Stimulated activated effector memory CD8-positive, alpha-beta T cell treated with anti-CD3 and anti-CD28 coated beads, Interleukin-12 subunit alpha, Interleukin-12 subunit beta, amount 100 ng/mL, for 72 hours (primary cell): Measurements from ENCODE around the gene PHLPP1.
A peak's percentile ranks its signal among the peaks of the same experiment; 100 is the strongest.

ENCODE experiments used
- ATAC-seq: fragments of 150-1000 bp; cut with Tn5 transposase; 2 replicates; pipeline ENCODE4 v1.10.0; 2021
- DNase-seq, 2 donors: peaks; one replicate each; pipeline ENCODE4 v3.0.0; 2021 to 2022; ENCODE audit warnings: low spot score in 2 of 2
- H3K27ac Mint-ChIP-seq: one replicate; pipeline ENCODE4 v1.8.0; 2022; ENCODE audit warnings: mild to moderate bottlenecking, mixed read lengths
- H3K36me3 Mint-ChIP-seq: one replicate; pipeline ENCODE4 v1.8.0; 2022; ENCODE audit warnings: mild to moderate bottlenecking, mixed read lengths
- H3K4me1 Mint-ChIP-seq: one replicate; pipeline ENCODE4 v1.8.0; 2022; ENCODE audit warnings: mixed read lengths
- H3K4me3 Mint-ChIP-seq: one replicate; pipeline ENCODE4 v1.8.0; 2022; ENCODE audit warnings: mild to moderate bottlenecking, mixed read lengths
- H3K9me3 Mint-ChIP-seq: one replicate; pipeline ENCODE4 v1.8.0; 2022; ENCODE audit warnings: mixed read lengths

PHLPP1 gene

DNA sequence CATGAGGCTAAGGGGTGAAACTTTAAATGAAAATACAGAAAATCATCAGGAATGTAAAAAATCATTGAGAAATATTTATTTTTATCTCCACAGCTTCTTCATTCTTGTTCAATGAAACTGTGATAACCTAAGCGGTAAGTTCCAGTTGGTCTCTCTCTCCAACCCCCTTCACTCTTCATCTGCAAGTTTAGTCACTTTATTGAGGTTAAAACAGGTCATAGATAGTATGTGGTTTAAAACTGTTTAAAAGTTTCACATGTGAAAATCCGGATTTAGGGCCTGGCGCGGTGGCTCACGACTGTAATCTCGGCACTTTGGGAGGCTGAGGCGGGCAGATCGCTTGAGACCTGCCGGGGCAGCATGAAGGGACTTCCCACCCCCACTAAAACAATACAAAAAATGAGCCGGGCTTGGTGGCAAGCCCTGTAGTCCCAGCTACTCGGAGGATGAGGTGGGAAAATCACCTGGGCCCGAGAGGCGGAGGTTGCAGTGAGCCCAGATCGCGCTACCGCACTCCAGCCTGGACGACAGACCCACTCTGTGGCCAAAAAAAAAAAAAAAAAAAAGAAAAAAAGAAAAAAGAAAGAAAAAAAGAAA lies 1.6 kb upstream of the PHLPP1 start:
- Mint-ChIP-seq H3K4me3 (peak overlapping the region; percentile 74), H3K9me3 (no peaks in the 10 kb centered on the region), H3K36me3 (no peaks in the 10 kb centered on the region), H3K27ac (no peak overlapping the region), H3K4me1 (peaks cover 17% of the 10 kb centered on the region)
- DNase-seq: no peak
- ATAC-seq: no peak

DNA sequence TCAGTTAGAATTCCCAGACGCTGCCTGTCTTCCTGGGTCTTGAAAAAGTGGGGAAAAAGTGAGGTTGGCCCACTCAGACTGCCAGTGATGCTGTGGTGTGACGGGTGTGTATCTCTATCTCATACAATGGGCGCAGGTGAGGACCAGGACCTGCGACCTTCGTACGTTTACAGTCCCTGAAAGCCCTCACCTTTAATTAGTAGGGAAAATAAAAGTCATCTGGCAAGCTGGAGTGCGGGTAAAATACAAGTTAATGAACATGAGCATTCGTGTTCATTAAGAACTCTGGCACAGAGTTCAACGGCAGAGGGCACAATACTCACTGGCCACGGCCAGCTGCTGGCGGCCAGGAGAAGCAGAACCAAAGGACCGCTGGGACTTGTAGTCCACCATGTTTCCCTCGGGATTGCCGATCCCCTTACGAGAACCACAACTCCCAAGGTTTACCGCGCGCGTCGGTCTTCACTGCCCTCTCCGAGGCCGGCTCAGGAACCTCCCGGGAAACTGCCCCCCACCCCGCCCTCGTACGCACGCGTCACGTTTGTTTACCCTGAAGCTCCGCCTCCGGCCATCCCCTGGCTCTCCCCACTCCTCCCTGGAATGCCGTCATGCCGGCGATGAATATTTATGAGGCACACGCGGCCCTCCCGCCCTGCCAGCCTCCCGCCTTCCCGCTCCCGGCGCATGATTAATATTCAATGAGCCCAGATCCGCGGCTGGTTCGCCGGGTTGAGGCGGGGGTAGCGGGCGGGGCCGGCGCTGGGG lies 488 bp upstream of the PHLPP1 start:
- Mint-ChIP-seq H3K9me3 (no peaks in the 10 kb centered on the region), H3K36me3 (no peaks in the 10 kb centered on the region), H3K4me1 (peaks cover 27% of the 10 kb centered on the region), H3K4me3 (peak overlapping the region; percentile 74), H3K27ac (peak overlapping the region; percentile 88)
- DNase-seq: peak; percentile 74 to 96
- ATAC-seq: peak; percentile 81

DNA sequence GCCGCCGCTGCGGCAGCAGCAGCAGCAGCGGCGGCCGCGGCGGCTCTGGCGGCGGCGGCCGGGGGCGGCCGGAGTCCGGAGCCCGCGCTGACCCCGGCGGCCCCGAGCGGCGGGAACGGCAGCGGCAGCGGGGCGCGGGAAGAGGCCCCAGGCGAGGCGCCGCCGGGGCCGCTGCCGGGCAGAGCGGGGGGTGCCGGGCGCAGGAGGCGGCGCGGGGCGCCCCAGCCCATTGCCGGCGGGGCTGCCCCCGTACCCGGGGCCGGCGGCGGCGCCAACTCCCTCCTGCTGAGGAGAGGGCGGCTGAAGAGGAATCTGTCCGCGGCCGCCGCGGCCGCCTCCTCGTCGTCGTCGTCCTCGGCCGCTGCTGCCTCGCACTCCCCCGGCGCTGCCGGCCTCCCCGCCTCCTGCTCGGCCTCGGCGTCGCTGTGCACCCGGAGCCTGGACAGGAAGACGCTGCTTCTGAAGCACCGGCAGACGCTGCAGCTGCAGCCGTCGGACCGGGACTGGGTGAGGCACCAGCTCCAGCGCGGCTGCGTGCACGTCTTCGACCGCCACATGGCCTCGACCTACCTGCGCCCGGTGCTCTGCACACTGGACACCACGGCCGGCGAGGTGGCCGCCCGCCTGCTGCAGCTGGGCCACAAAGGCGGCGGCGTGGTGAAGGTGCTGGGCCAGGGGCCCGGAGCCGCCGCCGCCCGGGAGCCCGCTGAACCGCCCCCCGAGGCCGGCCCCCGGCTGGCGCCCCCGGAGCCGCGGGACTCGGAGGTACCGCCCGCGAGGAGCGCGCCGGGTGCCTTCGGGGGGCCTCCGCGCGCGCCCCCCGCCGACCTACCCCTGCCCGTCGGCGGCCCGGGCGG lies 646 bp downstream of the PHLPP1 start:
- no peak overlapping the region for H3K27ac Mint-ChIP-seq

DNA sequence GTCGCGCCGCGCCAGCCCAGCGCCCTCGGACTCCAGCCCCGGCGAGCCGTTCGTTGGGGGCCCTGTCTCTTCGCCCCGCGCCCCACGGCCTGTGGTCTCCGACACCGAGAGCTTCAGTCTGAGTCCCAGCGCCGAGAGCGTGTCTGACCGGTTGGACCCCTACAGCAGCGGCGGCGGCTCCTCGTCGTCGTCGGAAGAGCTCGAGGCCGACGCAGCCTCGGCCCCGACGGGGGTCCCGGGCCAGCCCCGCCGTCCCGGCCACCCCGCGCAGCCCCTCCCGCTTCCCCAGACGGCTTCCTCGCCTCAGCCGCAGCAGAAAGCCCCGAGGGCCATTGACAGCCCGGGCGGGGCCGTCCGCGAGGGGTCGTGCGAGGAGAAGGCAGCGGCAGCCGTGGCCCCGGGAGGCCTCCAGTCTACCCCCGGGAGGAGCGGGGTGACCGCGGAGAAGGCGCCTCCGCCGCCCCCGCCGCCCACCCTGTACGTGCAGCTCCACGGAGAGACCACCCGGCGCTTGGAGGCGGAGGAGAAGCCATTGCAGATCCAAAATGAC lies 1.4 kb downstream of the PHLPP1 start:
- DNase-seq: peak in 1 of 2 donors; percentile 36
- H3K27ac Mint-ChIP-seq: peak overlapping the region; percentile 23
- peak overlapping the region; percentile 74 for H3K4me3 Mint-ChIP-seq
- no peak for ATAC-seq
- no peaks in the 10 kb centered on the region for H3K9me3 Mint-ChIP-seq
- no peaks in the 10 kb centered on the region for H3K36me3 Mint-ChIP-seq
- H3K4me1 Mint-ChIP-seq: peaks cover 27% of the 10 kb centered on the region

More for the DNA sequence above, 646 bp downstream of the PHLPP1 start:
- no peaks in the 10 kb centered on the region for H3K36me3 Mint-ChIP-seq
- ATAC-seq (peak; percentile 56), DNase-seq (peak; percentile 45 to 80)
- no peaks in the 10 kb centered on the region for H3K9me3 Mint-ChIP-seq
- H3K4me1 Mint-ChIP-seq: peaks cover 27% of the 10 kb centered on the region
- peak overlapping the region; percentile 74 for H3K4me3 Mint-ChIP-seq

DNA sequence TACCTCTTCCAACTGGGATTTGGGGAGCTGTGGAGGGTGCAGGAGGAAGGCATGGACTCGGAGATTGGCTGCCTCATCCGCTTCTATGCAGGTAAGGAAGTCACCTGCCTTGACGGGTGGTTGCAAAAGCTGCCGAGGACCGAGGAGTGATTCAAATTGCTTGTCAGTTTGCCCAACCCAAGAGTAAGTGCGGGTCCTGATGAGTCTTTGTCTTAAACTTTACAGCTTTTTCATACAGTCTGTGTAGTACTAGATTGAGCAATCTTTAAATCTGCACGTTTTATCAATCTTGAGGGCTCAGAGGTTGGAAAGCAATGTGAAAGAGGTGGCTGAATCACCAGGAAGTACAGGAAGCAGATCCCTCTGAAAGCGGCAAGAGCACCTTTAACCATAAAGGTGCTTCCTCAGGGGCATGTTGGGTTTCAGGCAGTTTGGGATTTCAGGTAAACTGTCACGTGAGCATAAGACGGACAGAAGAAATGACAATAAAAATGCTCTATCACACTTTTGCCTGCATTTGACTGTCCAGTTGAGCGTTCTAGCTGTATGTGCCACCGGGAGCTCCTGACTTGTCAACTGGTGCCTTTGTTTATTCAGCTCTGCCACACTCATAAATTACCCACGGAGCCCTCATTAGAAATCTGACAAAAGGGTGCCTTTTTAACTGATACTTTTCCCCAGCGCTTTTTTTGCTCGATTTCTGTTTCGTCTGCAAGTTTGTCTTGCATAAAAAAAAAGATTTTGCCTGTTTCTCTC lies 2.0 kb downstream of the PHLPP1 start:
- H3K4me1 Mint-ChIP-seq: peaks cover 27% of the 10 kb centered on the region
- H3K36me3 Mint-ChIP-seq: no peaks in the 10 kb centered on the region
- ATAC-seq (peak; percentile 48), DNase-seq (peak; percentile 10 to 69)
- H3K27ac Mint-ChIP-seq: peak overlapping the region; percentile 23
- H3K9me3 Mint-ChIP-seq: no peaks in the 10 kb centered on the region
- peak overlapping the region; percentile 74 for H3K4me3 Mint-ChIP-seq

DNA sequence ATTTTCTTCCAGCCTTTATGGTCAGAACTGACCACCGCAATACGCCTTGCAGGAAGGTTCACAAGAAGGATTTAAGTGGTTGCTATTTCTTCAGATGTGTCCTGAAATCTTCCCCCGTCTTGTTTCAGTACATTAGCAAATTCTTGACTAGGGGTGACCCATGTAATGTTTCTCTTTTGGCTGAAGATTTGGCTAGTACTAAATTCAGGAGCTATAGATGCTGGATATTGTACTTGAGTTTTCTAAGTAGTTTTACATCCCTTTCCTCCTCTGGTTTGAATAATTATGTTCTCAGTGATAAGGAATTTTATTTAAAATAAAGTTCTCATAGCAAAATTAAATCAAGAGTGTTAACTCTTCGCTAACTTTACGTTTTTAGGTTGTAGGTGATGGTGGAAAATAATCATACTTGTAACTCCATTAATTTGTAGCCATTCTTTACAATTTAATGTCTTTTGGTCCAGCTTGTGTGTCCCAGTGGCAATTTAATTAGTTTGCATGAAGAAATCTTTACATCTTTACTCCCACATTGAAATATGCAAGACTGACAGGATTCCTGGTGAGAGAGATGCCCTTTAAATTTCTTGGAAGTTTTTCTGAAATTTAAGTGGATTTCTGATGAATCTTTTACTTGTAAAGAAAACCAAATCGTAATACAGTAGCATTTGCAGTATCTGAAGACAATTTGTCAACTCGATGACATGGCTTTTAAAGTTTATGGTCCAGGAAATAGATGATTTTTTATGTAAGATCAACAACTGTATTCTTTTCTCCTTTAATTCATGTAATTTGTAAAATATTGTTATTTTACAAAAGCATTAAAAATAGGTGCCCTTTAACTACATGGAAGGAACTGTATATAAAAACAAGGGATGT lies 2.8 kb downstream of the PHLPP1 start:
- ATAC-seq: no peak
- Mint-ChIP-seq H3K36me3 (no peaks in the 10 kb centered on the region), H3K4me1 (peaks cover 27% of the 10 kb centered on the region), H3K27ac (peak overlapping the region; percentile 23), H3K9me3 (no peaks in the 10 kb centered on the region), H3K4me3 (peak overlapping the region; percentile 74)
- no peak for DNase-seq

DNA sequence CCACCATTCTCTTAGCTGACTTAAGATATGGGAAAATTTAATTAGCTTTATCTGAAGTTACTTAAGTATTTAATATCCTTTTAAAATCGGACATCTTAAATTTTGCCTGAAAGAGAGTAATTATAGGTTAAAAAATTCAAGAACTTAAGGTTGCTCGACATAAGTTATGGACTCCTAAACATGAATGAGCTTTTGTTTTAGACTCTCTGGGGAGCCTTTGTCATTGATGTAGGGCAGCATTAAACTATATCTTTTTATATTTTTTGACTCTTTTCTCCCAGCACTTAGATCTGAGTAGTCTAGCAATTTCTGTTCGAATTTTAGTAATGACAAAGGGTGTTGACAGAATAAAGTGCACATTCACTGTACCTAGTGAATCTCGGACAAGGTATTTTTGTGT lies 4.7 kb downstream of the PHLPP1 start:
- ATAC-seq (no peak), DNase-seq (no peak)
- Mint-ChIP-seq H3K4me3 (peak overlapping the region; percentile 74), H3K36me3 (no peaks in the 10 kb centered on the region), H3K9me3 (no peaks in the 10 kb centered on the region), H3K27ac (no peak overlapping the region), H3K4me1 (peaks cover 22% of the 10 kb centered on the region)

DNA sequence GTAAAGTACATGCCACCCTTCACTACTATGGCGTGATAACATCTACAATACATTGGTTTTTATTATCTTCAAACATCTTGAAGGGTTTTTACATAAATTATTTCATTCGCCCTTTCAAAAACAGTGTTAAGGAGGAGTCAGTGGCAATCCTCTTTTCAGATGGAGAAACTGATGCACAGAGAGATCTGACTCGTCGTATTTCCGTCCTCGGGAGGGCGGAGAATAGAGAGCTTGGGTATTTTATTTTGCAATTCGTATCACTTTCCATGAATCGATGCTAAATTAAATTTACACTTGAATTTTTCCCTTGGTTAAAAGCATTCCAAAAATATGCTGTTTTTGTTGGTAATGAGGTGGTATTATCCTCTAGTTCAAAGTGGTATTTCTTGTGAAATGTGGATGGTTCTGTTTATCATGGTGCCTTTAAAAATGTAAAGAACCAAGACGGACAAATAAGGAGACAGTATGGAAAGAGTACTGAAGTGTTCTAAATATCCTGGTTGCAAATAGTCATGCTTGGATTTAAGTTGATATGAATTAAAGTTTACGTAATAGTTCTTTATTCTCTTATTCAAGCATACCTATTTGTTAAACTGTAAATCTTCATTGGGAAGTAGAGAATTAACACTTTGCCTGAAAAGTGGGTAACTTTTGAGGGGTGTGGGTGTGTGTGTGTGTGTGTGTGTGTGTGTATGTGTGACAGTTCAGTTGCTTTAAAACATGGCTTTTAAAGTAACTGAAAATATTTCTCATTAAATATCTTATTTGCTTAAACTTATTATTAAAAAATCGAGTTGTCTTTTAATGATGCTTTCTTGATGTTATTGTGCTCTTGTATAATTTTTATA lies 5.6 kb downstream of the PHLPP1 start:
- Mint-ChIP-seq H3K27ac (no peak overlapping the region), H3K9me3 (no peaks in the 10 kb centered on the region), H3K36me3 (no peaks in the 10 kb centered on the region), H3K4me1 (peaks cover 22% of the 10 kb centered on the region), H3K4me3 (no peak overlapping the region)
- DNase-seq (no peak), ATAC-seq (no peak)

DNA sequence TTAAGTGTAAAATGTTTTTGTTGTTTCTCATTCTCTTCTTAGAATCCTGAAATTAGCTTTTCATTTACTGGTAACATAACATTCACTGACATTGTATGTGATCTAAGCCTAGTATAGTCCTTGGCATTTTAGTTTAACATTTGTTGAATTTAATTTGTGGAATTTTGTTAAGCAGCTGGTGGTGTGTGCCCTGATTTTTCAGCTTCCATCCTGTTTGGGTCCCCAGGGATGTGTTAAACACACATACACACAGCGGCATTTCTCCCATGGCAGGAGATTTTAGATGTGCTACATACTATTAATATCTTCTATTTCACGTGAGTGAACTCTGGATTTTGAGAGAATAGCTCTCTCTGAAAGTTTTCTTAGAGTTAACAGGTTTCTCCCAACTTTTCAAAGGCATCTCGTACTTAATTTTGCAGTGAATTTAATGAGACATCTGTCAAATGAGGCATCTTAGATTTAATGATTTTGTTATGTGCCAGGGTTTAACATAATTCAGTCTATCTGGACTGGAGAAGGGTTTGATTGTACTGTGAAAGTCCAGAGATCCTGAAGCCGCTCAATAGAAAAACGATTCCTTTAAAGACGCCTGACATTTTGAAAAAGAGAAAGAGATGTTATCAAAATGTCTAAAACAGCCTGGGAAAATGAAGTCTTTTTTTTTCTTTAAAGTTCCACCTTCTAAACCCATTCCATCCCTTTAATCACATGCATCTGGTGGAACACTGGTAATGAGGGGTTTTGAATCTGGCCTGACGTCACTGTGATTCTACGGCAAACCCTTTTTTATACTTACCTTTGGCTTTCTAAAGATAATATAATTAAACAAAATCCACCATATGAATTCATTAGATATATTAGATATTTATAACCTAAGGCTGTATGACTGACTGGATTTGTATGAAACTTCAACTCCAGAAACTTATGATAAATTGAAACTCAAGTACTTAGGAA lies 6.8 kb downstream of the PHLPP1 start:
- no peak for ATAC-seq
- Mint-ChIP-seq H3K9me3 (no peaks in the 10 kb centered on the region), H3K36me3 (no peaks in the 10 kb centered on the region), H3K4me1 (peaks cover 20% of the 10 kb centered on the region), H3K27ac (no peak overlapping the region), H3K4me3 (no peak overlapping the region)
- DNase-seq: no peak

DNA sequence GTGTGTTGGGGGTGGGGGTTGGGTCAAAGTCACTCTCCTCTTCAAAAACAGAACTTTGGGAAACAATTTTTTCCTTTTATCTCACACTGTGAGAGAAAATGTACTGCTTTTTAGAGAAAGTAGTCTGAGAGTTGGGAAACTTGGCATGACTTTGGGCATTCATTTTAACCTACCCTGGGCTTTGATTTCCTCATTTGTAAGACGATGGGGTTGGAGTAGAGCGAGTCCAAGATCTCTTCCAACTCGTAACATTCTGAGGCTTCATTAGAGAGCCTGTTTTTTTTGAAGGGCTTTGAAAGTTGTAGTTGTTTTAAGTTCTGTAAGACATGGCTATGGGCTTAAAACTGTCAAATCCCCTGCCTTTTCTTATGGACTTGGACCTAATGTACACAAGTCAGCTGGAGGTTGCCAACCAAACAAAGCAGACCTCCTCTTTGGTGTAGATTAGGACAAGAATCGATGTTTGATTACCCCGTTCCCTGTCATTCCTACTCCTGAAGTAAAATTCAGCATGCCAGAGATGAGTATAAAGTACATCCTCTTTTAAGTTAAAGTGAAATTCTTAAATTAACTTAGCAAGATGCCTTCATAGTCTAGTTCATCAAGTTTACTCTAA lies 8.4 kb downstream of the PHLPP1 start:
- ATAC-seq (no peak), DNase-seq (no peak)
- no peaks in the 10 kb centered on the region for H3K9me3 Mint-ChIP-seq
- no peaks in the 10 kb centered on the region for H3K36me3 Mint-ChIP-seq
- H3K4me3 Mint-ChIP-seq: no peak overlapping the region
- H3K27ac Mint-ChIP-seq: no peak overlapping the region
- peaks cover 10% of the 10 kb centered on the region for H3K4me1 Mint-ChIP-seq

DNA sequence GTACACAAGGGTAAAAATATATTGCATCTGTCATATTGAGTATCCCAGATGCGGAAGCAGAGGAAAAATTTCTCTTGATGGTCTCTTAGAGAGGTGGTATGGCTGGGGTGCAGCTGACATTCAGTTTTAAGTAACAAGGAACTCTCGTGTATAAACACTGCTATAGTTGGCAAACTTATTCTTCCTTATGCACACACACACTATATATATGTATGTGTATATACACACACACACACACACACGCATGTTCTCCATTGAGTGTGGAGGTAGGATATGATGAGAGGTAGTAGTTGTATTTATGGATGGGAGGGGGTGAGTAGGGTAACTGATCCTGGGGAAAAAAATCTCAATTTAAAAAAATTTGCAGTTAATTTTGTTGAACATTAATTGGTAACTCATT lies 10.6 kb downstream of the PHLPP1 start:
- Mint-ChIP-seq H3K36me3 (no peaks in the 10 kb centered on the region), H3K27ac (no peak overlapping the region), H3K4me1 (no peaks in the 10 kb centered on the region), H3K4me3 (no peak overlapping the region), H3K9me3 (no peaks in the 10 kb centered on the region)
- ATAC-seq: no peak
- DNase-seq: no peak

DNA sequence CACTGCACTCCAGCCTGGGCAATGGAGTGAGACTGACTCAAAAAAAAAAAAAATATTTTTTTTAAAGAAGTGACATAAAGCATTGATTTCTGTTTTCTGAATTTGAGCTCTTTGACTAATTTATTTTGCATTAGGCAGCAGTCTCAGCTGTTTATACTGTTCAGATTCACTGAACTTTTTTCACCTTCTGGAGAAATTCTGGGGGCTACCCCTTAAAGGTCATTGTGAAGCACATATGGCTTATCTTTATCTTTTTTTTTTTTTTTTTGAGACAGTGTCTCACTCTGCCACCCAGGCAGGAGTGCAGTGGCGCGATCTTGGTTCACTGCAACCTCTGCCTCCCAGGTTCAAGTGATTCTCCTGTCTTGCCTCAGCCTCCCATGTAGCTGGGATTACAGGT lies 12.9 kb downstream of the PHLPP1 start:
- no peak for ATAC-seq
- Mint-ChIP-seq H3K36me3 (no peaks in the 10 kb centered on the region), H3K27ac (no peak overlapping the region), H3K9me3 (no peaks in the 10 kb centered on the region), H3K4me1 (peaks cover 5% of the 10 kb centered on the region), H3K4me3 (no peak overlapping the region)
- no peak for DNase-seq
